HG03575 (cell line): ENCODE data around the gene CTSL.
"Not testable (repeated sequence)": the region's sequence is repeated elsewhere in the genome, so short reads cannot be mapped to it uniquely, and the experiment has no call there.

Source experiments
- ATAC-seq: cut with Tn5 transposase; IDR thresholded peaks from one replicate; pipeline ENCODE4 v1.9.1; 2021; ENCODE audit not compliant: unreplicated experiment, insufficient number of reproducible peaks, low FRiP score; ENCODE audit errors: extremely low read depth

The CTSL gene

DNA sequence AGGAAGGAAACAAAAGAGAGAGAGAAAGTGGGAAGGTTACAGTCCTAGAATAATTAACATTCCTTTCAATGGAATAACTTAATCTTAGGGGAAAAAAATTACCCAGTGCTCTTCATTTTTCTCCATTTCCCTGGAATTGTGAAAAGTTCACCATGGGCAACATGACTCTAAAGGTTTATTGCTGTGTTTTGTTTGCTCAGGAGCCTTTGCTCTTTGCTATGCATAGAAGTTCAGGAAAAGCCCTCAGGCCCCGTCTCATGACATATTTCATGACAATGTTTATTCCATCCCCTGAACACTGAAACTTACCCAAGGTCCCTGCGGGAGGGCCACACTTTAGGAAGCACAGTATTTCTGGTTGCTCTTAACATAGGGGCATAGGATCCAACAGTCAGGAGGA is 9.8 kb upstream of the CTSL start:
- no peak for ATAC-seq

DNA sequence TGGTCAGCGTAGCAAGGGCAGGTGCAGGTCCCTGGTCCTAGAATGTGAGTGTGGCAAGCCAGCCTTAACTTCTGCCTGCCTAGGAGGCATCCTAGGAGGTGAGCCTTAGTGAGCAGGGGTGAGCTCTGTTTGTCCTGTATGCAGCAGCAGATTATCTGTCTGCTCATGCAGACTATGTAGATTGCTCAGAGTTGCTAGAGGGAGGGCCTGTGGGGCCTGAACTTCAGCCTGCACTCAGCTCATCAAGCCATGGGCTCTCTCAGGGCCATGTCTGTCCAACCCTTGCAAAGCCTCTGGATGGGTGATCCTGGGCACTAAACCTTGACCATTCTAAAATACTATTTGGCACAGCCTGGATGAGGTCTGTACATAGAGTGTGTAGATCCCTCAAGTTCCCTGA is 8.5 kb upstream of the CTSL start:
- no peak for ATAC-seq

DNA sequence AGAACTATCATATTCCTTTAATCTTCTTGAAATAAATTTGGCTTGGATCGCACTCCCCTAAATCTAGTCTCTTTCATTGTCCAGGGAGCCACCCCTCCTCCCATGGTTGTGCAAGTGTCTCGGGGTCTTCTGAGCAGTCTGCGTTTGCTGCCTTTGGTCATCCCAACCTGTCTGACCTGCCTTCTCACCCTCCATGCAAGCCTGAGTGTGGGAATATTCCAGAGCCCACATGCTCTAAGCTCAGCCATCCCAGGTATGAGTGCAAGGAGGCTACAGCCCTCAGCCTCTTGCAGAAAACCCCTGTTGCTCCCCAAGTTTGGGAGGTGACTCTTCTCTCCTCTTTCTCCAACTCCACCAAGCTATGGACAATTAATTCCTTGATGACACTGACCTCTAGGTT is 7.7 kb upstream of the CTSL start:
- ATAC-seq, result no peak

DNA sequence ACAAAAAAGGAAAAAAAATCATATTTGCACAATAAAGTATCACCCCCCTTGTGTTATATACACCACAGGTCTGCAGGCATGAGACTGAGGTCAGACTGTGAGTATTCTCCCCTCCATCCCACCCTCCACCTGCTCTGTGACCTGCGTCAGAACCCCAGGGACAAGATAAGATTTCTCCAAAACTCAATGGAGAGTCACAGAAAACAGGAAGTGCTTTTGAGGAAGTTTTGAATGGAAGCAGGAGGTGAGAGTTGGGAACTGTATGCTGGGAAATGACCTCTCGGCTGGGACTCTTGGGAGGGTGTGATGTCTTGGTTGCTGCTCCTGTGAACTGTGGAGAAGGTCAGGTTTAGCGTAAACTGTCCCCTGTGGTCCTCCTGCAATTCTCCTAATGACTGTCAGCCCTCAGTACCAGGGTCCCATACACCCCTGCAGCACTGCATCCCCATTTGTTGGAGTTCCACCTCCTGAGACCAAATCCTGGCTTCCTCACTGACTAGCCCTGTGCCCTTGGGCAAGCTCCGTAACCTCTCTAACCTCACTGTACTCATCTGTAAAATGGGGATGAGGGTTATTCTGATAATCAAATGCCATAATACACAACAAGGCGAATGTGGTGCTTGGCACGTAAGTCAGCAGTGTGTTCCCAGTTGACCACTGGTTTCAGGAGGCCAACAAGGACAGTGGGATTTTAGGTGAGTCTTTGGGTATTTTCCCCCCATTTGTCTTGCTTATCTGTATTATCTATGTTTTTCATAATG is 6.9 kb upstream of the CTSL start:
- no peak for ATAC-seq

DNA sequence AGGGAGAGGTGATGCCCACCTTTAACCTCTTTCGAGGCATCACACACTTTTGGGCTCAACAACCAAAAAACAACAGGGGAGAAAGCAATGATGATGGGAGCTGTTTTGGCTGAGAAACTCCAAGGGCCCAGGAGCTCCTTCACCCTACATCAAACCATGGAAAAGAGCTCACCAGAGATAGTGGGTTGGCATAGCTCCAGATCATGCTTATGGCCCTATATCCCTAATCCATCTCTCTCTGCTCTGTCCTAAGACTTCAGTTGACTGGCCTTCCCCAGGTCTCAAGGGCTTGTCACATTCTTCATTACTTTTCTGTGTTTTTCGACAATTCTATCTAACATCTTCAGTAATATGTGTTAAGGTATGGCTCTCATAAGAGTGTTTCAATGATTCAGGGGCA is 5.7 kb upstream of the CTSL start:
- no peak for ATAC-seq

DNA sequence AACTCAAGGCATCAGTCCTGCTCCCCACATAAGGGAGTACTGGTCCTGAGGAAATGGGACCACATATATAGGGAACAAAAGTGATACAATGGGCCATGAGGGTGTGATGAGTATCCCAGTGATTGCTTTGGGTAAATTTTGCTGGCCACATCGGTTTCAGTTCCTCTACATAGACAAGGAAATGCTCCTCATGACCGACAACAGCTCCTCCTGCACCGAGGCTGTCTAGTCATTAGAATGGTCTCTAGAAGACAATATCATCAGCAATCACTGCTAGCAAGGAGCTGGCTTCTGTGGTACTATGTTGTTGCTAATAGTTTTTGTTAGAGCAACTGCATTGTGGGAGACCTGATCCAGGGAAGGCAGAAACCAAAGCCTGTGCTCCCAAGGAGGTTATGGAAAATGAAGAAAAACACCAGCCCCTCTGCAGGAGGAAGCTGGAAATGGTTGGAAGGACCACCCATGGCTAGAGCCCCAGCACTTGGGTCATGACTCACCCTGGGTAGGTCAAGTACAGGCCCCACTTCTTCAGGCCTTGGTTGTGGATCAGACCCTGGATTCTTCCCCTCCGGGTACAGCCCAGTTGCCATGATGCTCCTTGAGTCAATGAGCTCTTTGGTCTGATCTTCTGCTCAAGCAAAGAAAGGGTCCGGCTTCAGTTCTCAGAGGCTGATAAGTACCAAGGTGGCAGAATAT is 3.4 kb upstream of the CTSL start:
- ATAC-seq, result no peak

DNA sequence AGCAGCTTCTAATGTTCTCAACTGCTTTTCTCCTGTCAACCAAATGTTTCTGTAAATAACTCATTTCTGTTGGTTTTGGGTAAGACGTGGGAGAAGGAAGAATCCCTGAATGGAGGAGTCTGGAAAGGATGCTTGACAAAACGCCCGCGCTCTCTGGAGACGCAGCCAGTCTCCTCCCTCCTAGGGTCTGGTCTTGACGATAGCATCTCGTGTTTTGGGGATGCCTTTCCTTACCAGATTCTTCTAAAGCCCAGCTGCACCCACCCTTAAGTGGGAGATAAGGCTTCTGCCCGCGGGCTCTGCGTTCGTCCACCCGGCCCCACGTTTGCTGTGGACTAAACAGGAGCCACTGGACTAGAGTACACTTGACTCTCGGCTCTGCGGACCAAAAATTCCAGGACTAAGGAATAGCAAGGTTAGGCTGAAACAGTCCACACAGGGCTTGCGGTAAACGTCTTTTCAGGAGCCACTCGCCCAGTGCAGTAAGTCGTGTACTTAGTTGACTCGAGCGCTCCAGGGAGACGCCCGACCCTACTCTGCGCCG is 491 bp upstream of the CTSL start:
- ATAC-seq, result no peak

DNA sequence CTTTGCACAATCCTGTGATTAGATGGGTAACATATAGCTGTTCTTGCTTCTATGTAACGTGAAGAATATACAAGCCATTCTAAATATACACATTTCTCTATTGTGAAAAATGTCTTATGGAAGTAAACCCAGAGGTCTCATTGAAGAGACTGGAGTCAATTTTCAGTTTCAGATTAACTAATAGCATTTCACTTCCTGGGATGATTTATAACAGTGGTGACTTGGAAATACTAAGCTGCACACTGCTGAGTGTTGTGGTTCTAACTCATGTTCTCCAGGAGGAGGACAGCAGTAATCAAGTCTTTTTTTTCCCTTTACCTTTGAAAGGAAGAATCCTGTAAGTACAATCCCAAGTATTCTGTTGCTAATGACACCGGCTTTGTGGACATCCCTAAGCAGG is 3.3 kb downstream of the CTSL start:
- no peak for ATAC-seq

DNA sequence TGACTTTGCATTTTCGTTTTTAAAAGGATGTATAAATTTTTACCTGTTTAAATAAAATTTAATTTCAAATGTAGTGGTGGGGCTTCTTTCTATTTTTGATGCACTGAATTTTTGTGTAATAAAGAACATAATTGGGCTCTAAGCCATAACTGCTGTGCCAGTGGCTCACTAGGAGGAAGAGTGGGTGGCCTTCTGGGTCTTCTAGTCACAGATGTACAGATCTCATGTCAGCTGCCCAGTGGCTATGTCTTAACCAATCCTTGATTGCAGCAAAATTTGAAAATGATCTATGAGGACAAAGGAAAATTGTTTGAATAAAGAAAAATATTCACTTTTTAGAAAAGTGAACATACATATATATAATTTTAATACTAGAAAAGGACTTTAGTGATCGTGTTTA is 5.4 kb downstream of the CTSL start:
- ATAC-seq, result no peak

DNA sequence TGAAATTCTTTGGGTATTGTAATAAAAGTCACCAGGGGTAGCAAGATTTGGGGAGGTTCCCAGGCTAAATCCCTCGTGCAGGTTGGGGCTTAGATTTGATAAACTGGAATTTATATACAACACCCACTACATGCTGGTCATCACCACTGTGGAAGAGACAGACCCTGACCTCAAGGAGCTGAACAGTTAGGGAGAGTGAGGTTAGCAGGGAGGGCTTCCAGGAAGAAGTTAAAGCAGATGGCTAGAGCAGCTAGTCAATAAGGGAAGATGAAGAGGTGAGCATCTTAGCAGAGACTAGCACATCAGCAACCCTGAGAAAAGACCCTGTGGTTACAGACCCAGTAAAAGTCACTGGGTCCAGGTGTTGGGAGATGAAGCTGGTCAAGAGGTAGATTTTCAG is 6.4 kb downstream of the CTSL start:
- ATAC-seq, result no peak

DNA sequence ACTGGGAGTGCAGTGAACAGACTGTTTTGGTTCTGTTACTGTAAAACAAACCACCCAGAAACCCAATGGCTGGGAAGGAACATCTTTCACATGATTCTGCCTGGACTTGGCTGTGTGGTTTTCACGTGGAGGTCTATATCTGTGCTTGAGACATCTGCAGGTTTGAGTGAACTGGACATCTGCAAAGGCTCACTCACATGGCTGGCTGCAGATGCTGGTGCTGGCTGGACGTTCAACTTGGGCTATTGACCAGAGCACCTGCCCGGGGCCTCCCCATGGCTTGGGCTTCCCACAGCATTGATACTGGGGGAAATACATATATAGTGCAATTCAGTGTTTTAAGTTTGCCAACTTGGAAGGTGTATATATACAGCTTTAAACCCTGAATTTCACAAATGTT is 6.8 kb downstream of the CTSL start:
- ATAC-seq, result no peak

DNA sequence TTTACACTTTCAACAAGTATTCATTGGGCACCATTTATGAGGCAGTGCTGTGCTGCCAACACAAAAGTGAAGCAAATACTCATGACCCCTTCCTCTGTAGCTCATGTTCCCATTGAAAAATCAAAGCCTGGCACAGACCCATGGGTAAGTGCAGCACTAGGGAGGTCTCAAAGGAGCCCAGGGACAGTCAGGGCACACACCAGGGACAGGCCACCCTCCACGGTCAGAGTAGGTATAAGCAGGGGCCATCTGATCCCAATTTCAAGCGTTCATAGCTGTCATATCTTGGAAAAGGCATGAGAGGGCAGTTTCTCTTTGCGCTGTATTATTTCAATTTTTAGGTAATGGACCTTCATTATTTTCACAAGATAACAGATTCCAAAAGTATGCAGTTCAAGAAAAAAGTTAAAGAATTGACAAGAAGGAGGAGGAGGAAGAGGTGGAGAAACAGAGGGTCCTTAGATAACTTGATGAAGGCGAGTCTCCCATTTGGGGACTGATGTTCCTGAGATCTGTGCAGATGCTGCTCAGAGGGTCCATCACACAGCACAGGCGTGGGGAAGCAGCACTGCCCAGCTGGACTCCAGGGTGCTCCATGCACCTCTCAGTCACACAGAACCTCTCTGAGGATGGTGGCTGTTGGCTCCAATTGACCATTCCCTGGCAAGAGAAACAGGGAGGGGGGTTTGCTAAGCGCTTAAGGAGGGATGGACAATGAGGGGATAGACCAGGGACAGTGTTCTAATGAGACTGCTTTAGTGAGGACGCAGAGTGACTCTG is 7.5 kb downstream of the CTSL start:
- no peak for ATAC-seq

DNA sequence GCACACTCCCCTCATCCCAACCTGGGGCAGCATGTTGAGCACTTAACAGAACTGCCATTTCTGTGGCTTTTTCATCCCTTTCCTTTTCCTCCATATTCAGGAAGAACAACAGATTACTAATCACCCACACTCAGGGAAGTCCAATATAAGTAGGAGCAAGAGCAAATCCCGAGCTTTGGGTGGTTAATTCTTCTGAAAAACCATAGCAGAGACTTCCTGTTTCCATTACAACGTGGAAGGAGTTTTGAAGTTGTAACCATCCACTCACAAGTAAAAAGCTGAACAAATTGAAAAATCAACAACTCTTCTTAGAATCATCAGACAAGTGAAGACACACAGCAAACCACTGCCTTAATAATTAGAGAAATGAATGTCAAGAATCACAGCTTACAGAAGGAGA is 8.2 kb downstream of the CTSL start:
- ATAC-seq, result no peak

DNA sequence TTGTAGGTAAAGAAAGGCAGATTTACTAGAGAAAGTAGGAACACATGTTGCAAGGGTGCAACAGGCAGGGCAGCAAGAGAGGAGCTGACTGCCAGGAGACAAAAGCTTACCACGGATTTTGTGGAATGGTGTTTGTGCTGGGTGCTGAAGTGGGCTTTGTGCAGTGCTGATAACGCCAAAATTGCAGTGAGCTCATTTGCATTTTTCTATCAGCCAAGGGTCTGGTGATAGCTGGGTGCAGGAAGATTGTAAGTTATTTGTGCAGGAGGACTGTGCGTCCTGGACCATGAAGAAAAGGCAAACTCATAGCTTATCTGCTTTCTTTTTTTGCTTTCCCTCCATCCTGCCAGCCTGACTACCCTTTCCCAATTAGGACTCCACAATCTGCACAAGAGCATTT is 13.6 kb downstream of the CTSL start:
- no peak for ATAC-seq

DNA sequence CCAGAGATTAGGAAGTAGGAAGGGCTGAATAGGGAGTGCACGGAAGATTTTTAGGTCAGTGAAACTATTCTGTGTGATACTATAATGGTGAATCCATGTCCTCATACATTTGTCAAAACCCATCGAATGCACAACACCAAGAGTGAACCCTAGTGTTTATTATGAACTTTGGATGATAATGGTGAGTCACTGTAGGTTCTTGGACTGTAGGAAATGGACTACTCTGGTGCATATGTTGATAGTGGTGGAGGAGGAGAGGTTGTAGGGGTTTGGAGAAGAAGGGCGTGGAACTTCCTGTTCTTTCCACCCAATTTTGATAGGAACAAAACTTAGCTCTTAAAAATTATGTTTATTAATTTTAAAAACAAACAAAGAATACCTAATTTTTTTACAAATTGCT is 14.3 kb downstream of the CTSL start:
- ATAC-seq, result no peak

DNA sequence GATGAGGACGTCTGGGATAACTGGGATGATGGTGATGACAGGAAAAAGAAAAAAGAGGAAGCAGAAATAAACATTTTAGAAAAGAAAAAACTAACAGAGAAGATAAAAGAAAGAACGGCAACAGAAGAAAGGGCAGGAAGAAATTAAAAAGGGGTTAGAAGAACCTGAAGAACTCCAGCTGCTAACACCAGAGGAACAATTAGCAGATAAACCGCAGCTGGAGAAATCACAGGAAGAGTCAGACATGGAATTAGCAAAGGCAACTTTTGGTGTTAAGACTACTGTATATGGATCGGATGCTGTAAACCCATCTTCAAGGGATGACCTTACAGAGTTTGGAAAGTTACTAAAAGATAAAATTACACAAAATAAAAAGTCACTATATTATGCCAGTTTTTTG is 15.4 kb downstream of the CTSL start:
- ATAC-seq, result no peak

DNA sequence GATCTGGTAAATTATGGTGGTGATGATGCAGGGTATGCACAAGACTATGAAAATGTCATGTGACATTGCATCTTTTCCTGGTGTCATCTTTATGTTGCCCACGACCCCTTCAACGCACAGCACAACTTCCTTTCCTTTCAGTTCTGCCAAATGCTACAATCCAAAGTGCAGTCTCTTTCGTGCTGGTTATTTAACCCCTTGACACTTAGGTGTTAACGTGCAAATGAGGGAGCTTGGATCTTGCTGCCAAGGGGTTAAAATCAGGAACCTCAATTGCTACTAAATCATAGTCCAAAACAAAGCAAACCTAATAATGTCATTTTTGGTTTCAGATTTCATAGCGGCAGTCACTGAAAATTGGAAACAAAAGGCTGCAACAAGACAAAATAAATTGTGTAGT is 16.0 kb downstream of the CTSL start:
- ATAC-seq, result no peak

DNA sequence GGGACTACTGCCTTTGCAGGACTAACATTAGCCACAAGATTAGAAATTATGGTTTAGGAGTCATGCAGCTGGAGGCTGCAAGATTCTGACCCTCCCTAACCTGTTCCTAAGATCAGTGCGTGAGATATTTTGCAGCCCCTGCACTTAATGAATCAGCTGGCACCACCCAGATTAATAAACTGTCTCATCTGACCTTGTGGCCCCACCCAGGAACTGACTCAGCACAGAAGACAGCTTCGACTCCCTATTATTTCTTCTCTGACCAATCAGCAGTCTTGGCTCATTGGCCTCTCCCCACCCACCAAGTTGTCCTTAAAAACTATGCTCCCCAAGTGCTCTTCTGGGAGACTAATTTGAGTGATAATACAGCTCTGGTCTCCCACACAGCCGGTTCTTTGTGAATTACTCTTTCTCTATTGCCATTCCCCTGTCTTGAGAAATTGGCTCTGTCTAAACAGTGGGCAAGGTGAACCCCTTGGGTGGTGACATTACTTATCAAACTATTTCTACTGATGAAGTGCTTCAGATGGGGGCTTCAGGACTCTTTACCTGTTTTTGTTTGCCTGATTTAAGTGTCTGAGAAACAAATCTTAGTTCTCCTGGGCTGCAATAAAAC is 17.0 kb downstream of the CTSL start:
- no peak for ATAC-seq

DNA sequence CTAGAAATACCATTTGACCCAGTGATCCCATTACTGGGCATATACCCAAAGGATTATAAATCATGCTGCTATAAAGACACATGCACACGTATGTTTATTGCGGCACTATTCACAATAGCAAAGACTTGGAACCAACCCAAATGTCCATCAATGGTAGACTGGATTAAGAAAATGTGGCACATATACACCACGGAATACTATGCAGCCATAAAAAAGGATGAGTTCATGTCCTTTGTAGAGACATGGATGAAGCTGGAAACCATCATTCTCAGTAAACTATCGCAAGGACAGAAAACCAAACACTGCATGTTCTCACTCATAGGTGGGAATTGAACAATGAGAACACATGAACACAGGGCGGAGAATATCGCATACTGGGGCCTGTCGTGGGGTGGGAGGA is 18.3 kb downstream of the CTSL start:
- not testable (repeated sequence) for ATAC-seq
